Bronchial epithelial cell (primary cell): Measurements from ENCODE around the gene PIP5K1B. TPM values are rescaled to one million over a fixed set of nuclear protein-coding genes. Genes with fewer than 3 reads are reported as not detected.

ENCODE experiments used
- DNase-seq: peaks from one replicate; pipeline ENCODE4 v3.0.0-alpha.2; 2010; ENCODE audit warnings: low read depth
- FAIRE-seq: peaks from 2 replicates; lab custom pipeline; 2011; peaks lifted over from hg19 to GRCh38; lab: Jason Lieb, UNC
- H3K27me3 ChIP-seq: 2 replicates; pipeline ENCODE4 v1.5.1; 2011; ENCODE audit warnings: low read length; ENCODE audit not compliant: control insufficient read depth, insufficient read depth
- H3K36me3 ChIP-seq: 2 replicates; pipeline ENCODE4 v1.5.1; 2011; ENCODE audit warnings: low read length; ENCODE audit not compliant: control insufficient read depth, insufficient read depth
- H3K4me3 ChIP-seq: 2 replicates; pipeline ENCODE4 v1.5.1; 2011; ENCODE audit warnings: mild to moderate bottlenecking, low read depth, low read length, control low read depth
- CTCF ChIP-seq: IDR thresholded peaks from 2 replicates; pipeline ENCODE4 v1.5.1; 2011; ENCODE audit warnings: mild to moderate bottlenecking, moderate library complexity, low read length, control low read depth, inconsistent platforms; ENCODE audit not compliant: insufficient read depth, severe bottlenecking
- total RNA-seq: library from RNA; depleted of rRNA; stranded (reverse); fragments of >200 nt; gene quantifications from 2 replicates; pipeline ENCODE4 v1.2.1, GENCODE V29; 2014

The PIP5K1B gene
- total RNA-seq, 1 donor from 2014 or later = 2.9 TPM

GRCh38 chr9:68780720-68781119 lies 75.7 kb downstream of the PIP5K1B start:
- H3K27me3 ChIP-seq = no peaks in the 10 kb centered on the region
- FAIRE-seq (no peak), DNase-seq (no peak)
- no peak for TF ChIP-seq CTCF
- H3K4me3 ChIP-seq = peak overlapping the region; percentile 77
- H3K36me3 ChIP-seq = no peaks in the 10 kb centered on the region

- Histone ChIP-seq H3K4me3 (no peak overlapping the region), H3K36me3 (no peaks in the 10 kb centered on the region), H3K27me3 (no peaks in the 10 kb centered on the region)
- no peak for FAIRE-seq
- DNase-seq = no peak
- TF ChIP-seq CTCF = no peak
Measured at GRCh38 chr9:68781928-68782327, 76.9 kb downstream of the PIP5K1B start.

GRCh38 chr9:68782546-68782945 lies 77.5 kb downstream of the PIP5K1B start:
- H3K36me3 ChIP-seq = no peaks in the 10 kb centered on the region
- no peak for TF ChIP-seq CTCF
- H3K4me3 ChIP-seq = no peak overlapping the region
- FAIRE-seq = no peak
- no peak for DNase-seq
- no peaks in the 10 kb centered on the region for H3K27me3 ChIP-seq

GRCh38 chr9:68785965-68786364 lies 80.9 kb downstream of the PIP5K1B start:
- TF ChIP-seq CTCF = no peak
- Histone ChIP-seq H3K36me3 (no peaks in the 10 kb centered on the region), H3K27me3 (no peaks in the 10 kb centered on the region), H3K4me3 (no peak overlapping the region)
- no peak for FAIRE-seq
- DNase-seq = no peak

GRCh38 chr9:68791169-68791568 lies 86.1 kb downstream of the PIP5K1B start:
- H3K27me3 ChIP-seq = no peaks in the 10 kb centered on the region
- no peak for TF ChIP-seq CTCF
- no peak overlapping the region for H3K4me3 ChIP-seq
- DNase-seq (no peak), FAIRE-seq (no peak)
- no peaks in the 10 kb centered on the region for H3K36me3 ChIP-seq

- TF ChIP-seq CTCF = no peak
- FAIRE-seq = no peak
- Histone ChIP-seq H3K36me3 (no peaks in the 10 kb centered on the region), H3K4me3 (no peak overlapping the region), H3K27me3 (no peaks in the 10 kb centered on the region)
- peak; percentile 46 for DNase-seq
Measured at GRCh38 chr9:68793605-68794343, 88.7 kb downstream of the PIP5K1B start.
